HepG2 (cell line): Measurements from ENCODE around the gene LYSMD1. TPM values are rescaled to one million over a fixed set of nuclear protein-coding genes. Genes with fewer than 3 reads are reported as not detected.

Experiments
- ATAC-seq: fragments of 200-7000 bp; cut with Tn5 transposase; 3 replicates; pipeline ENCODE4 v1.9.1; 2020; ENCODE audit warnings: mild to moderate bottlenecking, moderate library complexity
- BruUV-seq: library from RNA; stranded (reverse); fragments of 400-500 nt; replicated peaks from 2 replicates; lab custom pipeline; 2021; lab: Mats Ljungman, UMichigan
- CTCF ChIA-PET: fragments of 300-600 bp; formaldehyde crosslinking; extraction: SDS; loops from one replicate; lab custom pipeline; 2021; ENCODE audit warnings: low total read pairs, inconsistent platforms, low intra/inter-chr PET ratio; lab: Yijun Ruan, JAX
- POLR2A ChIA-PET: fragments of 350-600 bp; sonication (Branson Sonifier 250); formaldehyde crosslinking; loops from one replicate; lab custom pipeline; 2020; ENCODE audit warnings: antibody characterized with exemption, inconsistent platforms; lab: Yijun Ruan, JAX
- DNase-seq: peaks from one replicate; pipeline ENCODE4 v3.0.0-alpha.2; 2015; ENCODE audit warnings: low spot score
- FAIRE-seq: peaks from 3 replicates; lab custom pipeline; 2011; peaks lifted over from hg19 to GRCh38; lab: Jason Lieb, UNC
- H2AFZ ChIP-seq: one replicate; pipeline ENCODE4 v1.6.1; 2011; ENCODE audit warnings: low read length, inconsistent platforms
- H3K27ac ChIP-seq: fragments of 300-600 bp; 3 replicates; pipeline ENCODE4 v1.8.0; 2011; ENCODE audit warnings: mixed run types, mild to moderate bottlenecking, mixed read lengths, low read length, inconsistent platforms; ENCODE audit not compliant: insufficient read depth; ENCODE audit errors: extremely low read length
- H3K27me3 ChIP-seq, 2 experiments: fragments of 200-600 bp in 1 of 2; 2 replicates in 1 of 2; 3 replicates in 1 of 2; pipeline versions ENCODE4 v1.6.0 to v1.8.0; 2011; ENCODE audit warnings: low read length in 2 of 2, mild to moderate bottlenecking in 2 of 2, moderate library complexity in 2 of 2, inconsistent platforms in 1 of 2; ENCODE audit not compliant: insufficient read depth in 2 of 2, control insufficient read depth in 1 of 2
- H3K36me3 ChIP-seq, 2 experiments: fragments of 200-600 bp in 1 of 2; replicated peaks in 1 of 2; 2 replicates in 1 of 2; 3 replicates in 1 of 2; pipeline versions ENCODE4 v1.5.1 to v1.8.0; 2011; ENCODE audit warnings: low read length in 2 of 2, inconsistent platforms in 1 of 2; ENCODE audit not compliant: insufficient read depth in 2 of 2, control insufficient read depth in 1 of 2
- H3K4me1 ChIP-seq: 2 replicates; pipeline ENCODE4 v1.5.1; 2012; ENCODE audit warnings: low read length, inconsistent platforms; ENCODE audit not compliant: insufficient read depth
- H3K4me2 ChIP-seq: 2 replicates; pipeline ENCODE4 v1.6.0; 2011; ENCODE audit warnings: low read depth, low read length, inconsistent platforms
- H3K4me3 ChIP-seq, 3 experiments: fragments of 200-600 bp in 1 of 3; sonication (generic), shearing (Covaris generic) in 1 of 3; replicated peaks in 1 of 3; 2 replicates each; pipeline ENCODE4 v1.5.1; 2011 to 2016; ENCODE audit warnings: low read length in 3 of 3, inconsistent platforms in 2 of 3, low read depth in 2 of 3, mild to moderate bottlenecking in 2 of 3, control low read depth in 1 of 3, mixed read lengths in 1 of 3; ENCODE audit not compliant: insufficient read depth in 1 of 3
- H3K79me2 ChIP-seq: one replicate; pipeline ENCODE4 v1.6.1; 2011; ENCODE audit warnings: low read length, inconsistent platforms; ENCODE audit not compliant: insufficient read depth
- H3K9ac ChIP-seq: 2 replicates; pipeline ENCODE4 v1.6.0; 2011; ENCODE audit warnings: mild to moderate bottlenecking, low read depth, low read length, inconsistent platforms; ENCODE audit not compliant: insufficient read depth
- H3K9me3 ChIP-seq: 2 replicates; pipeline ENCODE4 v1.5.1; 2012; ENCODE audit warnings: mild to moderate bottlenecking, low read length
- H4K20me1 ChIP-seq: 2 replicates; pipeline ENCODE4 v1.6.0; 2011; ENCODE audit warnings: inconsistent platforms, mild to moderate bottlenecking, low read length, moderate library complexity; ENCODE audit not compliant: insufficient read depth
- CEBPG ChIP-seq: IDR thresholded peaks from 2 replicates; pipeline ENCODE4 v1.6.1; 2016
- DZIP1 ChIP-seq: sonication (generic); formaldehyde crosslinking; IDR thresholded peaks from 2 replicates; pipeline ENCODE4 v1.5.0; 2020; ENCODE audit warnings: mild to moderate bottlenecking, missing genetic modification reagents
- ESRRA ChIP-seq: sonication (generic); formaldehyde crosslinking; IDR thresholded peaks from 2 replicates; pipeline ENCODE4 v1.5.1; 2020; ENCODE audit warnings: mild to moderate bottlenecking, low read depth, missing genetic modification reagents
- GMEB2 ChIP-seq: IDR thresholded peaks from 2 replicates; pipeline ENCODE4 v1.6.1; 2016; ENCODE audit warnings: missing biosample characterization, missing genetic modification reagents, low read depth
- HHEX ChIP-seq: IDR thresholded peaks from 2 replicates; pipeline ENCODE4 v1.6.1; 2016; ENCODE audit warnings: control low read depth
- HMG20A ChIP-seq: IDR thresholded peaks from 2 replicates; pipeline ENCODE4 v1.6.1; 2016; ENCODE audit warnings: borderline replicate concordance
- NAIF1 ChIP-seq: sonication (generic); formaldehyde crosslinking; IDR thresholded peaks from 2 replicates; pipeline ENCODE4 v1.5.0; 2020; ENCODE audit warnings: mild to moderate bottlenecking, missing genetic modification reagents, borderline replicate concordance
- NFKBIZ ChIP-seq: IDR thresholded peaks from 2 replicates; pipeline ENCODE4 v1.6.1; 2018; ENCODE audit warnings: missing genetic modification reagents, missing compliant biosample characterization
- NFRKB ChIP-seq: fragments of 450-650 bp; IDR thresholded peaks from 2 replicates; pipeline ENCODE4 v1.6.1; 2017
- PTBP1 ChIP-seq: fragments of 200-400 bp; formaldehyde crosslinking; IDR thresholded peaks from 2 replicates; pipeline ENCODE4 v1.6.1; 2018; ENCODE audit warnings: low read length, low read depth; ENCODE audit not compliant: poor library complexity, severe bottlenecking
- RBM39 ChIP-seq: fragments of 200-400 bp; formaldehyde crosslinking; IDR thresholded peaks from one replicate; pipeline ENCODE4 v1.6.1; 2018; ENCODE audit warnings: antibody characterized with exemption, mild to moderate bottlenecking, low read depth, low read length; ENCODE audit not compliant: poor library complexity, severe bottlenecking
- TEAD2 ChIP-seq: sonication (generic); formaldehyde crosslinking; IDR thresholded peaks from 2 replicates; pipeline ENCODE4 v1.9.0; 2021; ENCODE audit warnings: missing genetic modification reagents
- THAP7 ChIP-seq: sonication (generic); formaldehyde crosslinking; IDR thresholded peaks from 2 replicates; pipeline ENCODE4 v1.8.1; 2023; ENCODE audit warnings: mild to moderate bottlenecking, missing genetic modification reagents
- ZNF292 ChIP-seq: sonication (generic); formaldehyde crosslinking; IDR thresholded peaks from 2 replicates; pipeline ENCODE4 v1.8.1; 2022; ENCODE audit warnings: mild to moderate bottlenecking, low read depth, missing genetic modification reagents, borderline replicate concordance
- ZNF512B ChIP-seq: sonication (generic); formaldehyde crosslinking; IDR thresholded peaks from 2 replicates; pipeline ENCODE4 v1.5.1; 2020; ENCODE audit warnings: missing genetic modification reagents, mild to moderate bottlenecking, borderline replicate concordance
- ZNF577 ChIP-seq: sonication (generic); formaldehyde crosslinking; IDR thresholded peaks from 2 replicates; pipeline ENCODE4 v1.4.0; 2020; ENCODE audit warnings: mild to moderate bottlenecking, low read depth, missing genetic modification reagents, borderline replicate concordance
- ZNF629 ChIP-seq: sonication (generic); formaldehyde crosslinking; conservative IDR thresholded peaks from 2 replicates; pipeline ENCODE4 v1.5.0; 2020; ENCODE audit warnings: missing genetic modification reagents
- ZNF891 ChIP-seq: sonication (generic); formaldehyde crosslinking; IDR thresholded peaks from 2 replicates; pipeline ENCODE4 v1.5.0; 2020; ENCODE audit warnings: mild to moderate bottlenecking, missing genetic modification reagents
- ZSCAN30 ChIP-seq: sonication (generic); formaldehyde crosslinking; IDR thresholded peaks from 2 replicates; pipeline ENCODE4 v1.5.0; 2020; ENCODE audit warnings: mild to moderate bottlenecking, missing genetic modification reagents
- WGBS: methylation state at CpG from one replicate; pipeline ENCODE4 v1.1.6; 2017; ENCODE audit warnings: low lambda C conversion rate; 5-methylcytosine and 5-hydroxymethylcytosine counted together
- in situ Hi-C: cut with HindIII; loops from 2 replicates; pipeline ENCODE4 v1.10.0; 2017; ENCODE audit warnings: low pct_unique_long_range_greater_than_20kb; ENCODE audit not compliant: extremely low pct_ligation_motif_present
- intact Hi-C: fragments of 100-400 bp; cut with micrococcal nuclease; formaldehyde crosslinking; loops from one replicate; pipeline ENCODE4 v1.10.0; 2022; ENCODE audit not compliant: unreplicated experiment
- polyA plus RNA-seq, 8 experiments: library from polyadenylated mRNA; depleted of rRNA in 3 of 8; stranded (reverse) in 7 of 8; unstranded in 1 of 8; fragments of >200 nt; fragmentation: Illumina TruSeq in 4 of 8; extraction: Trizol in 4 of 8; gene quantifications; 2 replicates each; pipeline versions ENCODE4 v1.2.1 to v1.2.3, GENCODE V29; 2011 to 2016; ENCODE audit warnings: low read depth in 4 of 8, missing spikeins in 1 of 8, mixed read lengths in 1 of 8; ENCODE audit not compliant: insufficient read depth in 1 of 8
- total RNA-seq, 5 experiments: library from RNA; depleted of rRNA; stranded (reverse); fragments of >200 nt; fragmentation: Illumina TruSeq; extraction: Trizol; gene quantifications; 2 replicates each; pipeline ENCODE4 v1.2.3, GENCODE V29; 2016; ENCODE audit warnings: low read depth in 1 of 5

The LYSMD1 gene
- total and polyA plus RNA-seq, 2 of the 13 experiments (the other 11 are each of a cell fraction or from before 2014, with no cell fraction given): 3.8 to 4.8 TPM

DNA sequence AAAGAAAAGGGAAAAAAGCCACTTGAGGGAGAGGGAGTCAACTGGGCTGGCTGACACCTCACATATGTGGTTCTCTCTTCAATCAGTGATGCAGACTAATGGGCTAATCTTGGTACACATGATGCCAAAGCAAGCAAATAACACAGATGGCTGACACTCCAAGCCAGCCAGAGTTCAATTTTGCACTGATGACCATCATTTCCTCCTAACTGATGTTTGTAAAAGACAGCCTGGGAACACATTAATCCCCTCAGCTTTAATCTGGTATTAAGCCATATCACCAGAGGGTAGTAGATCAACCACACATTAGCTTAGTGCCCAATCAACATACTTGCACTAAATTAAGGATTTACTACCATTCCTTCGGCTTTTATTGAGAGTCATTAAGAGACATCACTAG lies 21.5 kb upstream of the LYSMD1 start:
- FAIRE-seq (no peak), ATAC-seq (no peak), DNase-seq (no peak)
- BruUV-seq: no TSS peak
- in situ Hi-C loops: no loop called here
- H3K4me3 ChIP-seq: no peak overlapping the region
- H3K79me2 ChIP-seq: peaks cover 15% of the 10 kb centered on the region
- no peaks in the 10 kb centered on the region for H4K20me1 ChIP-seq
- WGBS: 97% methylated on average over 1 of the region's 1 CpG
- H2AFZ ChIP-seq: no peak overlapping the region
- H3K9ac ChIP-seq: no peak overlapping the region
- no peak overlapping the region for H3K27ac ChIP-seq
- H3K4me1 ChIP-seq: peaks cover 29% of the 10 kb centered on the region
- ChIA-PET CTCF (no interaction called here), POLR2A (no interaction called here)
- no peaks in the 10 kb centered on the region for H3K27me3 ChIP-seq
- intact Hi-C loops: no loop called here
- H3K9me3 ChIP-seq: no peaks in the 10 kb centered on the region
- peaks cover 5 to 24% of the 10 kb centered on the region in 2 experiments for H3K36me3 ChIP-seq
- no peak overlapping the region for H3K4me2 ChIP-seq
- no peak for TF ChIP-seq TEAD2 (CRISPR knock-in tag)
- no peak for TF ChIP-seq NFRKB
- no peak for TF ChIP-seq GMEB2 (CRISPR knock-in tag)
- no peak for TF ChIP-seq CEBPG
- TF ChIP-seq ZNF512B (CRISPR knock-in tag): no peak
- no peak for TF ChIP-seq ZNF891 (CRISPR knock-in tag)
- TF ChIP-seq NFKBIZ: no peak
- no peak for TF ChIP-seq DZIP1 (CRISPR knock-in tag)
- TF ChIP-seq ESRRA (CRISPR knock-in tag): no peak
- TF ChIP-seq HMG20A (CRISPR knock-in tag): no peak
- no peak for TF ChIP-seq HHEX (CRISPR knock-in tag)
- no peak for TF ChIP-seq RBM39
- TF ChIP-seq NAIF1 (CRISPR knock-in tag): no peak
- TF ChIP-seq ZSCAN30 (CRISPR knock-in tag): no peak
- no peak for TF ChIP-seq PTBP1
- TF ChIP-seq ZNF629 (CRISPR knock-in tag): no peak
- TF ChIP-seq ZNF577 (CRISPR knock-in tag): no peak
- TF ChIP-seq THAP7: no peak
- no peak for TF ChIP-seq ZNF292 (CRISPR knock-in tag)
